OCI-LY1 (cell line): ENCODE results near the gene TCEAL9.

Experiments used
- EZH2 ChIP-seq: fragments of 200-600 bp; sonication (generic), shearing (Covaris generic); IDR thresholded peaks from 2 replicates; pipeline ENCODE4 v1.8.0; 2017; ENCODE audit warnings: borderline replicate concordance, mixed run types, mild to moderate bottlenecking, antibody characterized with exemption, low read length, moderate library complexity, mixed read lengths
- TF ChIP-seq, protein P1 (sequence below): fragments of 200-600 bp; sonication (generic), shearing (Covaris generic); IDR thresholded peaks from 2 replicates; pipeline ENCODE4 v1.5.1; 2017; ENCODE audit warnings: mild to moderate bottlenecking, antibody characterized with exemption, low read length, moderate library complexity, mixed read lengths

GRCh38 chrX:103396660-103397059 lies 40.4 kb downstream of the TCEAL9 start:
- TF ChIP-seq, protein P1, sequence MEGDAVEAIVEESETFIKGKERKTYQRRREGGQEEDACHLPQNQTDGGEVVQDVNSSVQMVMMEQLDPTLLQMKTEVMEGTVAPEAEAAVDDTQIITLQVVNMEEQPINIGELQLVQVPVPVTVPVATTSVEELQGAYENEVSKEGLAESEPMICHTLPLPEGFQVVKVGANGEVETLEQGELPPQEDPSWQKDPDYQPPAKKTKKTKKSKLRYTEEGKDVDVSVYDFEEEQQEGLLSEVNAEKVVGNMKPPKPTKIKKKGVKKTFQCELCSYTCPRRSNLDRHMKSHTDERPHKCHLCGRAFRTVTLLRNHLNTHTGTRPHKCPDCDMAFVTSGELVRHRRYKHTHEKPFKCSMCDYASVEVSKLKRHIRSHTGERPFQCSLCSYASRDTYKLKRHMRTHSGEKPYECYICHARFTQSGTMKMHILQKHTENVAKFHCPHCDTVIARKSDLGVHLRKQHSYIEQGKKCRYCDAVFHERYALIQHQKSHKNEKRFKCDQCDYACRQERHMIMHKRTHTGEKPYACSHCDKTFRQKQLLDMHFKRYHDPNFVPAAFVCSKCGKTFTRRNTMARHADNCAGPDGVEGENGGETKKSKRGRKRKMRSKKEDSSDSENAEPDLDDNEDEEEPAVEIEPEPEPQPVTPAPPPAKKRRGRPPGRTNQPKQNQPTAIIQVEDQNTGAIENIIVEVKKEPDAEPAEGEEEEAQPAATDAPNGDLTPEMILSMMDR, result no peak
- no peak for TF ChIP-seq EZH2
